Measurements from ENCODE around the gene ATP7A.
"Not testable (repeated sequence)": the region's sequence is repeated elsewhere in the genome, so short reads cannot be mapped to it uniquely, and the experiment has no call there.

The ATP7A gene

GRCh38 chrX:77910108-77910840, at the start of gene ATP7A:
Gene ATP7A (plus strand): TSS chrX:77910693. CDS start chrX:77971642, 60,949 bp downstream.
- Mint-ChIP-seq H3K27ac (peak within 1 kb of the TSS; percentile 98), H3K4me3 (peak within 1 kb of the TSS; percentile 97), H3K4me1 (ENCODE audit: low read depth) (peaks cover 20% of the 10 kb centered on the region), H3K36me3 (no peaks in the 10 kb centered on the region), H3K27me3 (no peaks in the 10 kb centered on the region), H3K9me3 (ENCODE audit: low read depth) (no peaks in the 10 kb centered on the region)

- Mint-ChIP-seq H3K4me3 (no peak overlapping the region), H3K27me3 (no peaks in the 10 kb centered on the region), H3K27ac (no peak overlapping the region), H3K36me3 (peaks cover 11% of the 10 kb centered on the region), H3K9me3 (ENCODE audit: low read depth) (no peaks in the 10 kb centered on the region), H3K4me1 (ENCODE audit: low read depth) (peaks cover 6% of the 10 kb centered on the region)
Observed at GRCh38 chrX:77875372-77875771, 35.1 kb upstream of the ATP7A start.

- not testable (repeated sequence) for H3K4me1 Mint-ChIP-seq (ENCODE audit: low read depth); H3K27ac Mint-ChIP-seq; H3K4me3 Mint-ChIP-seq; H3K36me3 Mint-ChIP-seq; H3K9me3 Mint-ChIP-seq (ENCODE audit: low read depth); H3K27me3 Mint-ChIP-seq
Observed at GRCh38 chrX:77881418-77881817, 29.1 kb upstream of the ATP7A start.

GRCh38 chrX:77892887-77893286, 17.6 kb upstream of the ATP7A start:
- Mint-ChIP-seq H3K4me3 (peak overlapping the region; percentile 94), H3K9me3 (ENCODE audit: low read depth) (no peaks in the 10 kb centered on the region), H3K36me3 (peaks cover 4% of the 10 kb centered on the region), H3K27me3 (no peaks in the 10 kb centered on the region), H3K27ac (peak overlapping the region; percentile 19), H3K4me1 (ENCODE audit: low read depth) (peaks cover 37% of the 10 kb centered on the region)

GRCh38 chrX:77893713-77894112, 16.8 kb upstream of the ATP7A start:
- peaks cover 4% of the 10 kb centered on the region for H3K36me3 Mint-ChIP-seq
- no peaks in the 10 kb centered on the region for H3K27me3 Mint-ChIP-seq
- peak overlapping the region; percentile 99 for H3K27ac Mint-ChIP-seq
- peak overlapping the region; percentile 94 for H3K4me3 Mint-ChIP-seq
- peaks cover 35% of the 10 kb centered on the region for H3K4me1 Mint-ChIP-seq (ENCODE audit: low read depth)
- H3K9me3 Mint-ChIP-seq (ENCODE audit: low read depth) = no peaks in the 10 kb centered on the region

- H3K4me3 Mint-ChIP-seq = peak within 1 kb of the TSS; percentile 94
- no peaks in the 10 kb centered on the region for H3K9me3 Mint-ChIP-seq (ENCODE audit: low read depth)
- H3K36me3 Mint-ChIP-seq = peaks cover 2% of the 10 kb centered on the region
- peaks cover 34% of the 10 kb centered on the region for H3K4me1 Mint-ChIP-seq (ENCODE audit: low read depth)
- H3K27ac Mint-ChIP-seq = peak within 1 kb of the TSS; percentile 99
- H3K27me3 Mint-ChIP-seq = no peaks in the 10 kb centered on the region
Observed at GRCh38 chrX:77894921-77895886, 15.3 kb upstream of the ATP7A start, which contains the start of gene MAGT1. Gene MAGT1 (minus strand): TSS chrX:77895435. CDS start chrX:77895410, 25 bp downstream.

GRCh38 chrX:77899081-77899828, 11.2 kb upstream of the ATP7A start, which contains the start of gene COX7B:
Gene COX7B (plus strand): TSS chrX:77899468. CDS start chrX:77899554, 86 bp downstream.
- Mint-ChIP-seq H3K9me3 (ENCODE audit: low read depth) (no peaks in the 10 kb centered on the region), H3K27me3 (no peaks in the 10 kb centered on the region), H3K27ac (peak within 1 kb of the TSS; percentile 98), H3K4me3 (peak within 1 kb of the TSS; percentile 98), H3K36me3 (peaks cover 5% of the 10 kb centered on the region), H3K4me1 (ENCODE audit: low read depth) (peaks cover 26% of the 10 kb centered on the region)

- peaks cover 23% of the 10 kb centered on the region for H3K4me1 Mint-ChIP-seq (ENCODE audit: low read depth)
- no peaks in the 10 kb centered on the region for H3K9me3 Mint-ChIP-seq (ENCODE audit: low read depth)
- H3K4me3 Mint-ChIP-seq = peak overlapping the region; percentile 98
- H3K27ac Mint-ChIP-seq = peak overlapping the region; percentile 98
- peaks cover 5% of the 10 kb centered on the region for H3K36me3 Mint-ChIP-seq
- H3K27me3 Mint-ChIP-seq = no peaks in the 10 kb centered on the region
Observed at GRCh38 chrX:77900688-77901087, 9.8 kb upstream of the ATP7A start.

- Mint-ChIP-seq H3K27me3 (no peaks in the 10 kb centered on the region), H3K9me3 (ENCODE audit: low read depth) (no peaks in the 10 kb centered on the region), H3K4me1 (ENCODE audit: low read depth) (peaks cover 23% of the 10 kb centered on the region), H3K36me3 (peaks cover 5% of the 10 kb centered on the region), H3K4me3 (peak overlapping the region; percentile 98), H3K27ac (peak overlapping the region; percentile 76)
Observed at GRCh38 chrX:77901506-77901905, 9.0 kb upstream of the ATP7A start.

GRCh38 chrX:77917294-77917933, 6.9 kb downstream of the ATP7A start:
- H3K27ac Mint-ChIP-seq = peak overlapping the region; percentile 41
- H3K36me3 Mint-ChIP-seq = no peaks in the 10 kb centered on the region
- H3K4me3 Mint-ChIP-seq = peak overlapping the region; percentile 62
- H3K27me3 Mint-ChIP-seq = no peaks in the 10 kb centered on the region
- H3K9me3 Mint-ChIP-seq (ENCODE audit: low read depth) = no peaks in the 10 kb centered on the region
- H3K4me1 Mint-ChIP-seq (ENCODE audit: low read depth) = peaks cover 32% of the 10 kb centered on the region

- H3K27me3 Mint-ChIP-seq = no peaks in the 10 kb centered on the region
- peaks cover 28% of the 10 kb centered on the region for H3K4me1 Mint-ChIP-seq (ENCODE audit: low read depth)
- peaks cover 2% of the 10 kb centered on the region for H3K36me3 Mint-ChIP-seq
- no peak overlapping the region for H3K4me3 Mint-ChIP-seq
- H3K27ac Mint-ChIP-seq = no peak overlapping the region
- H3K9me3 Mint-ChIP-seq (ENCODE audit: low read depth) = no peaks in the 10 kb centered on the region
Observed at GRCh38 chrX:77918568-77918967, 8.1 kb downstream of the ATP7A start.

GRCh38 chrX:77919370-77919769, 8.9 kb downstream of the ATP7A start:
- H3K36me3 Mint-ChIP-seq; H3K27ac Mint-ChIP-seq; H3K4me3 Mint-ChIP-seq; H3K27me3 Mint-ChIP-seq; H3K9me3 Mint-ChIP-seq (ENCODE audit: low read depth): not testable (repeated sequence)
- H3K4me1 Mint-ChIP-seq (ENCODE audit: low read depth) = peaks cover 27% of the 10 kb centered on the region

- Mint-ChIP-seq H3K27ac (no peak overlapping the region), H3K4me1 (ENCODE audit: low read depth) (peaks cover 27% of the 10 kb centered on the region), H3K36me3 (peaks cover 2% of the 10 kb centered on the region), H3K4me3 (no peak overlapping the region), H3K9me3 (ENCODE audit: low read depth) (no peaks in the 10 kb centered on the region), H3K27me3 (no peaks in the 10 kb centered on the region)
Observed at GRCh38 chrX:77922787-77923186, 12.3 kb downstream of the ATP7A start.

- Mint-ChIP-seq H3K36me3 (peaks cover 2% of the 10 kb centered on the region), H3K27me3 (no peaks in the 10 kb centered on the region), H3K27ac (no peak overlapping the region), H3K9me3 (ENCODE audit: low read depth) (no peaks in the 10 kb centered on the region), H3K4me3 (no peak overlapping the region), H3K4me1 (ENCODE audit: low read depth) (peaks cover 22% of the 10 kb centered on the region)
Observed at GRCh38 chrX:77924320-77924859, 13.9 kb downstream of the ATP7A start.

Measured in activated naive CD8-positive, alpha-beta T cell (primary cell).